DOHH2 (cell line): Measurements from ENCODE around the gene SOCS2.

Source experiments
- H3F3A ChIP-seq: fragments of 200-600 bp; sonication (generic), shearing (Covaris generic); 2 replicates; pipeline ENCODE4 v1.6.0; 2016; ENCODE audit warnings: antibody characterized with exemption, mild to moderate bottlenecking; ENCODE audit not compliant: control insufficient read depth, insufficient read depth
- H3K27ac ChIP-seq: fragments of 200-600 bp; sonication (generic); 2 replicates; pipeline ENCODE4 v1.5.1; 2014; ENCODE audit warnings: low read depth, mild to moderate bottlenecking, low read length, moderate library complexity
- H3K27me3 ChIP-seq: fragments of 200-600 bp; sonication (generic); 2 replicates; pipeline ENCODE4 v1.6.1; 2014; ENCODE audit warnings: mild to moderate bottlenecking, low read length, mixed read lengths; ENCODE audit not compliant: control insufficient read depth
- H3K36me3 ChIP-seq: fragments of 200-600 bp; sonication (generic); 2 replicates; pipeline ENCODE4 v1.6.1; 2014; ENCODE audit warnings: mild to moderate bottlenecking, low read length, moderate library complexity, mixed read lengths; ENCODE audit not compliant: control insufficient read depth
- H3K4me1 ChIP-seq: fragments of 200-600 bp; sonication (generic); 2 replicates; pipeline ENCODE4 v1.6.1; 2014; ENCODE audit warnings: mild to moderate bottlenecking, low read length, mixed read lengths; ENCODE audit not compliant: control insufficient read depth
- H3K4me2 ChIP-seq: fragments of 200-600 bp; sonication (generic); 2 replicates; pipeline ENCODE4 v1.6.0; 2014; ENCODE audit warnings: mild to moderate bottlenecking, low read length, moderate library complexity
- H3K4me3 ChIP-seq: fragments of 200-600 bp; sonication (generic); 2 replicates; pipeline ENCODE4 v1.5.1; 2014; ENCODE audit warnings: mild to moderate bottlenecking, low read length, mixed read lengths
- H3K79me2 ChIP-seq: fragments of 200-600 bp; sonication (generic); 2 replicates; pipeline ENCODE4 v1.6.1; 2014; ENCODE audit warnings: mild to moderate bottlenecking, low read length, mixed read lengths; ENCODE audit not compliant: control insufficient read depth
- H3K9me2 ChIP-seq: fragments of 200-600 bp; sonication (generic); replicated peaks from 2 replicates; pipeline ENCODE4 v1.6.1; 2014; ENCODE audit warnings: mild to moderate bottlenecking, low read length, mixed read lengths; ENCODE audit not compliant: control insufficient read depth
- H3K9me3 ChIP-seq: fragments of 200-600 bp; sonication (generic); 2 replicates; pipeline ENCODE4 v1.6.1; 2014; ENCODE audit warnings: antibody characterized with exemption, low read length, mixed read lengths; ENCODE audit not compliant: control insufficient read depth, insufficient read depth
- H4K20me1 ChIP-seq: fragments of 200-600 bp; sonication (generic); 2 replicates; pipeline ENCODE4 v1.6.0; 2014; ENCODE audit warnings: low read depth, mild to moderate bottlenecking, antibody characterized with exemption, low read length, moderate library complexity; ENCODE audit not compliant: control insufficient read depth, insufficient read depth
- EZH2phosphoT487 ChIP-seq: fragments of 200-600 bp; sonication (generic); IDR thresholded peaks from 2 replicates; pipeline ENCODE4 v1.6.1; 2017; ENCODE audit warnings: borderline replicate concordance, mild to moderate bottlenecking, antibody characterized with exemption, low read length, moderate library complexity, mixed read lengths
- TF ChIP-seq, protein P1 (sequence below): fragments of 200-600 bp; sonication (generic); IDR thresholded peaks from one replicate; pipeline ENCODE4 v1.5.1; 2014; ENCODE audit warnings: antibody characterized with exemption, mild to moderate bottlenecking, low read depth, low read length; ENCODE audit not compliant: poor library complexity, severe bottlenecking

Gene SOCS2

DNA sequence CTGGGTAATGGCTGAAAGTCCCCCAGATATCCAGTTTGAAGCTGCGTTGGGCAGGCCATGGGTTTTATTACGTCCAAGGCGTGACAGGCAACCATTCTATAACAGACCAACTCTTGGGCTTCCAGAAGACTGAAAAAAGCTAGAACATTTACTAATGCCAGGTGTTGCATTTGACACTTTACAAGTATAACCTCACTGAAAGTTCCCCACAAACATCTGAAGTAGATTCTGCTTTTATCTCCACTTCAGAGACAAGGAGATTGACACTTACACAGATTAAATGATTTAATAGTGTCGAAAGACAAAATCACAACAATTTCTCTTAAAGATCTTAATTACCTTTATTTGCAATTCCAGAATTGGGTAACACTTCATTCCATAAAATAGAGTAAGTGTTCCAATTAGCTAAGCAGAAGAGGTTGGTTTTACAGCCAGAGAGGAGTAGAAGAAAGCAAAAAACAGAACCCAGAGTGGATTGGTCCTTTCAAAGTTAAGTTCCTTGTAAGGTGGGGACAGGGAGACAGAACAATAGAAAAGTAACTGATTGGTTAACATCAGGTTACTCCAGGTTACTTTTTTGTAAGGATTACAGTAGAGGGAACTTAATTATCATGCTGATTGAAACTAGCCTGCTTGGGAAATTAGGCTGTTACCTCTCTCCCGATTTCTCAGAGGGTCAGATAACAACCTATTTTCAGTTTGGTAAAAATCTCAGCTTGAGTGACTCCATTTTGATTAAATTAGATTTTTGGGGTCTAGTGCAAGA is 11.3 kb downstream of the SOCS2 start:
- H3K79me2 ChIP-seq, result no peaks in the 10 kb centered on the region
- H3K36me3 ChIP-seq, result no peaks in the 10 kb centered on the region
- no peaks in the 10 kb centered on the region for H3K9me3 ChIP-seq
- H3K4me3 ChIP-seq, result no peak overlapping the region
- peaks cover 73% of the 10 kb centered on the region for H3K27me3 ChIP-seq
- no peaks in the 10 kb centered on the region for H3K9me2 ChIP-seq
- H3K27ac ChIP-seq, result no peak overlapping the region
- H3F3A ChIP-seq, result no peaks in the 10 kb centered on the region
- H3K4me1 ChIP-seq, result 0 out of 2 replicates have a peak, but pooled peaks cover 3% of the 10 kb centered on the region
- TF ChIP-seq, protein P1, sequence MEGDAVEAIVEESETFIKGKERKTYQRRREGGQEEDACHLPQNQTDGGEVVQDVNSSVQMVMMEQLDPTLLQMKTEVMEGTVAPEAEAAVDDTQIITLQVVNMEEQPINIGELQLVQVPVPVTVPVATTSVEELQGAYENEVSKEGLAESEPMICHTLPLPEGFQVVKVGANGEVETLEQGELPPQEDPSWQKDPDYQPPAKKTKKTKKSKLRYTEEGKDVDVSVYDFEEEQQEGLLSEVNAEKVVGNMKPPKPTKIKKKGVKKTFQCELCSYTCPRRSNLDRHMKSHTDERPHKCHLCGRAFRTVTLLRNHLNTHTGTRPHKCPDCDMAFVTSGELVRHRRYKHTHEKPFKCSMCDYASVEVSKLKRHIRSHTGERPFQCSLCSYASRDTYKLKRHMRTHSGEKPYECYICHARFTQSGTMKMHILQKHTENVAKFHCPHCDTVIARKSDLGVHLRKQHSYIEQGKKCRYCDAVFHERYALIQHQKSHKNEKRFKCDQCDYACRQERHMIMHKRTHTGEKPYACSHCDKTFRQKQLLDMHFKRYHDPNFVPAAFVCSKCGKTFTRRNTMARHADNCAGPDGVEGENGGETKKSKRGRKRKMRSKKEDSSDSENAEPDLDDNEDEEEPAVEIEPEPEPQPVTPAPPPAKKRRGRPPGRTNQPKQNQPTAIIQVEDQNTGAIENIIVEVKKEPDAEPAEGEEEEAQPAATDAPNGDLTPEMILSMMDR, result no peak
- TF ChIP-seq EZH2phosphoT487, result no peak
- no peak overlapping the region for H3K4me2 ChIP-seq
- H4K20me1 ChIP-seq, result no peaks in the 10 kb centered on the region

DNA sequence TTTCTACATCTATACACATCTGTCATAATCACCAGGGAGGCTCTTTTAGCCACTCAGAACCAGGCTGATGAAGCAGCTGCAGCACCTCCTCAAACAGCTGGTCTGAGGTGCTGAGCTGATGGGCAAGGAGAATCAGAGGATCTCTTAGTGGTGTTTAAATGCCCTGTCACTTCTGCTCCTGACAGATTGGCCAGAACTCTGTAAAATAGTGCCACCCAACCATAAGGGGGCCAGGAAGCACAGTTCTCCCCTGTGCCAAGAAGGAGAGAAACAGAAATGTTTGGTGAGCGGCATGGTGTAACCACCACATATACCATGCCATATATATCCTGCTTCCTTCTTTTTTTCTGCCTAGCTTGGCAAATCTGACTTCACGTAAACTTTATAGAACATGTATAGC is 12.8 kb downstream of the SOCS2 start:
- Histone ChIP-seq H3F3A (peaks cover 6% of the 10 kb centered on the region; the same call in 1 of the 2 replicates), H3K9me3 (no peaks in the 10 kb centered on the region), H3K36me3 (no peaks in the 10 kb centered on the region), H3K4me2 (no peak overlapping the region), H3K79me2 (no peaks in the 10 kb centered on the region), H3K27ac (no peak overlapping the region), H3K4me1 (0 out of 2 replicates have a peak, but pooled peaks cover 3% of the 10 kb centered on the region), H3K9me2 (no peaks in the 10 kb centered on the region), H3K4me3 (no peak overlapping the region), H3K27me3 (peaks cover 76% of the 10 kb centered on the region), H4K20me1 (no peaks in the 10 kb centered on the region)
- TF ChIP-seq, protein P1, result no peak
- TF ChIP-seq EZH2phosphoT487, result no peak

DNA sequence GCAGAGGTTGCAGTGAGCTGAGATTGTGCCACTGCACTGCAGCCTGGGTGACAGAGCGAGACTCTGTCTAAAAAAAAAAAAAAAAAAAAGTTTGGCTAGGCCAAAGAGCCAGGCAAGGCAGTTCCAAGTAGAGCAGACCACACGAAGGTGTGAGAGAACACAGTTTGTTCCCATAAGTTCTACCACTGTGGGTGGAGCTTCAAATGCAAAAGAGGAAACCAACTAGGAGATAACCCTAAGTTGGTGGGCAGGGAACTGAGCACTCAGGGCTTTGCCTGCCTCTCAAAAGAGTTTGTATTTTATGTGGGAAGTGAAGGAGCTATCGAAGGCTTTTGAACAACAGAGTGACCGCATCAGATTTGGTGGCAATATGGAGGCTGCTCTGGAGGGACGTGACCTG is 15.1 kb downstream of the SOCS2 start:
- Histone ChIP-seq H3K4me1 (peaks cover 21% of the 10 kb centered on the region), H3F3A (peaks cover 12% of the 10 kb centered on the region), H3K9me3 (no peaks in the 10 kb centered on the region), H4K20me1 (no peaks in the 10 kb centered on the region), H3K79me2 (no peaks in the 10 kb centered on the region), H3K9me2 (no peaks in the 10 kb centered on the region), H3K36me3 (no peaks in the 10 kb centered on the region), H3K27me3 (peaks cover 60% of the 10 kb centered on the region), H3K27ac (no peak overlapping the region), H3K4me2 (no peak overlapping the region), H3K4me3 (no peak overlapping the region)
- TF ChIP-seq, protein P1, result no peak
- no peak for TF ChIP-seq EZH2phosphoT487
